ENCODE results near the gene SLC43A3. TPM values are rescaled to one million over a fixed set of nuclear protein-coding genes. Genes with fewer than 3 reads are reported as not detected.

SLC43A3 gene
- total RNA-seq (2014; rRNA removed), result 113 and 153 TPM in 2 replicates
- 48.7 TPM for polyA plus RNA-seq (2012)

GRCh38 chr11:57426929-57427726 lies at the start of gene SLC43A3:
Gene SLC43A3, minus strand, starts transcription at chr11:57427121. Its CDS starts 949 bp downstream, at chr11:57426172.
- DNase-seq (ENCODE audit: low read depth), result peak; percentile 97

- DNase-seq (ENCODE audit: low read depth), result no peak
Measured at GRCh38 chr11:57476047-57476756, 49.3 kb upstream of the SLC43A3 start.

- no peak for DNase-seq (ENCODE audit: low read depth)
Measured at GRCh38 chr11:57475671-57476046, 48.7 kb upstream of the SLC43A3 start.

- DNase-seq (ENCODE audit: low read depth), result no peak
Measured at GRCh38 chr11:57475191-57475590, 48.3 kb upstream of the SLC43A3 start.

GRCh38 chr11:57474803-57475115 lies 47.8 kb upstream of the SLC43A3 start:
- DNase-seq (ENCODE audit: low read depth), result no peak

- no peak for DNase-seq (ENCODE audit: low read depth)
Measured at GRCh38 chr11:57474017-57474802, 47.3 kb upstream of the SLC43A3 start.

GRCh38 chr11:57473285-57473841 lies 46.4 kb upstream of the SLC43A3 start:
- no peak for DNase-seq (ENCODE audit: low read depth)

- DNase-seq (ENCODE audit: low read depth), result no peak
Measured at GRCh38 chr11:57471496-57471895, 44.6 kb upstream of the SLC43A3 start.

- DNase-seq (ENCODE audit: low read depth), result no peak
Measured at GRCh38 chr11:57469268-57469667, 42.3 kb upstream of the SLC43A3 start.

- no peak for DNase-seq (ENCODE audit: low read depth)
Measured at GRCh38 chr11:57468276-57468675, 41.4 kb upstream of the SLC43A3 start.

GRCh38 chr11:57467508-57468157 lies 40.7 kb upstream of the SLC43A3 start:
- no peak for DNase-seq (ENCODE audit: low read depth)

- no peak for DNase-seq (ENCODE audit: low read depth)
Measured at GRCh38 chr11:57466680-57467079, 39.8 kb upstream of the SLC43A3 start.

- DNase-seq (ENCODE audit: low read depth), result no peak
Measured at GRCh38 chr11:57464539-57465181, 37.7 kb upstream of the SLC43A3 start.

- DNase-seq (ENCODE audit: low read depth), result no peak
Measured at GRCh38 chr11:57463671-57464538, 37.0 kb upstream of the SLC43A3 start.

- no peak for DNase-seq (ENCODE audit: low read depth)
Measured at GRCh38 chr11:57462597-57462996, 35.7 kb upstream of the SLC43A3 start.

GRCh38 chr11:57461841-57462489 lies 35.0 kb upstream of the SLC43A3 start:
- no peak for DNase-seq (ENCODE audit: low read depth)

GRCh38 chr11:57460758-57461749 lies 34.1 kb upstream of the SLC43A3 start:
- no peak for DNase-seq (ENCODE audit: low read depth)

Data from LHCN-M2 (cell line).